ENCODE data around the gene TDRD7.

Gene TDRD7

DNA sequence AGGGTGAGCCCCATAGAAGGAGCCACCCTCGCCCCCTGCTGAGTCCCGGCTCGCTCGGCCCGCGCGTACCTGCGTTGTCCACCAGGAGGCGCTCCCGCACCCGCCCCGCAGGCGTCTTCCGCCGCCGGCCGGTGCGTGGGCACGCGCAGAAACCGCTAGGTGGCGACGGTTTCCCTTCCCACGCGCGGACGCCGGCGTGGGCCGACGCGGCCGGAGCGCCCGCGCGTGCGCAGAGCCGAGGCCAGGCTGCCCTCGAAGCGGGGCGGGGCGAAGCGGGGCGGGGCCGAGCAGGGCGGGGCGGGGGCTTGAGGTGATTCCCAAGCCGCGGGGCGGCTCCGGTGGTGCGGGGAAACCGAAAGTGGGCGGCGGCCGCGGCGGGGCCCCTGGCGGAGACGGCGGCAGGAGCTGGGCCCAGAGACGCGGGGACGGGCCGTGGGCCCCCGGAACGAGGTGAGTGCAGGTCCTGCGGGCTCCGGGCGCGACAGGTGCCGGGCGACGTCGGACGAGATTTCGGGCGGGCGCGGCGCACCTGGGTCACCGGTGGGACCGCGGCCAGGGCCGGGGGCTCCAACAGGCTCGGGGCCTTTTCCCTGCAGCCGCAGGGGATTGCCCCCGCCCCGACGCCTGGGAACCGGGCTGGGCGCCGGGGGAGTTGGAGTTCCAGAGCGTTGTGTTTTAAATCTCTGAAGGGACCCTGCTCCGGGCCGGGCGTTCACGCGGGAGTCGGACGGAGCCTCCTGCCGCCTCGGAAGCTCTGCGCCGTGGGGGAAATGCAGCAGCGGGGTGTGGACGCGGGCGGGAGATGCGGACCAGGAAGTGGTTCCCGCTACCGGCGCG, at the start of gene TDRD7:
Gene TDRD7 (plus strand): TSS at position 308 of the 837 bp plus-strand sequence. CDS start 16,370 bp downstream, outside the sequence.
- DNase-seq (ENCODE audit: low read depth, low spot score): peak; percentile 36

- DNase-seq (ENCODE audit: low read depth, low spot score): no peak
Observed at GRCh38 chr9:97362777-97363545, 48.9 kb upstream of the TDRD7 start.

DNA sequence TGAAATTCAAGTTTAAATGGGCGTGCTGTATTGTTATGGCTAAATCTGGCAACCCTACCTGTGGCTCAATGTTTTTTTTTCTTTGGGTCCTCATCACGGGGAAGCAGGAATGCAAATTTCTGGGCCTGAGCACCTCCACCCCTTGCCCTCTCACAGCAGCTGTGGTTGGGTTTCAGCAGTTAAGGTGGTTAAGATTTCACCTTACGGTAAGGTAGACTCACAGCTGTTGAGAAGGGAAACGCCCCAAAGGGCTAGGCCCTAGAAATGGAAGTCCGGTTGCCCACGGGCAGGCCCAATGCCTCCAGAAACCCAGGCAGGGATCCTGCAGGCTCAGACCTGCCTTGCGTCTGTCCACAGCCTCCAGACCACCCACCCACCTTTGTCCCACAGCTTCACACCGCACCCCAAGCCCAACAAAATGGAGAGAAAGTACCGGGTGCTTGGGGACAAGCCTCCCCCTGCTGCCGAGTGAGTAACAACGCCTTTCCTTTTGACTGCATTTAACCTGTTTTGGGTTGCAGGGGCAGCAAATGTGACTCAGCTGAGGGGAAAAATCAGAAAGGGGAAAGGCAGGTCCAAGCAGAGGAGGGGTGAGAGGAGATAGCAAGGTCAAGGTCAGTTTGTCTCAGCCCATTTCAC, 48.1 kb upstream of the TDRD7 start:
- no peak for DNase-seq (ENCODE audit: low read depth, low spot score)

DNA sequence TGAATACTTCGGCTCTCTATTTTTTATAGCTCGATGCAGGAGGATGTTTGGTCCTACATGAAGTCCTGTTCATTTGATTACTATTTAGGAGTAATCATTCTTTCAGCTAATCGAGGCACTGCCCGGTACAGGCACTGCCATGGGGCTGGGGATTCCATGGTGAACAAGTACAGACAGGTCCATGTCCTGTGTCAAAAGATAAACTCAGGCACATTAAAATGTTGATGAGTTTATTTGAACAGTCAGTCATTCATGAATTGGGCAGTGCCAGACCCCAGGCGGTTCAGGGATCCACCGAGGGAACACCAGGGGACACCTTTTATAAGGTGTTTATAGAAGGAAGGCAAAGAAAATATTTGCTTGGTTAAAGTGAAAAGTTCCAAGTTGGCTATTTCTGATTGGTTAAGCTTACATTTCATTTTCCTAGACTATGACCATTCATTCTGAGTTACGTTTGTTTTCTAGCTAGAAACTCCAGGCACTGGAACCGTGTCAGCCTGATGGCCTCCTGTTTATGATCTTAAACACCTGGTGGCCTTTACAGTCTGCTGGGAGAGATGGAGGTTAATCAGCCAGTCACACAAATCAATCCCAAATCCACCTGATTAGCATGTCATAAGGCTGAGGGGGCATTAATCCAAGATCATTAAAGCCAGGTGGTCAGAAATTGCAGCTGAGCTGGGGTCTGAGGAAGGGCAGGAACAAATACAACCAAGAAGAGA, 47.0 kb upstream of the TDRD7 start:
- DNase-seq (ENCODE audit: low read depth, low spot score): no peak

DNA sequence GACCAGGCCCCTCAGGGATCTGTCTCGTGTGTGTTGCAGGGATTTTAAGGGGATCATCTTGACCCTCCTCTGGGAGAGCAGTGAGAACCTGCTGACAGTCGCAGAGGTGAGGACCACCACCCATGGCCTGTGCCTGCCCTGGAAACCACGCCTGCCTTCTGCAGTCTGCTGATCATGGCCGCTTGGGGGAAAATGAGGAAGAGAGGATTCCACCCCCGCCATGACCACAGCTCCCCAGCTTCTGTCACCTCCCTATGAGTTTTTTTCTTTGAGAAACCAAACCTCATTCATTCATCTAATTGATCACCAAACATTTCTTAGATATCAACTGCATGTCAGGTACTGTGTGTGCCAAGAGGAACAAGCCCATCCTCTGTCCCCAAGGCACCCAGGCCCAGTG, 46.3 kb upstream of the TDRD7 start:
- DNase-seq (ENCODE audit: low read depth, low spot score): no peak

- DNase-seq (ENCODE audit: low read depth, low spot score): no peak
Observed at GRCh38 chr9:97366476-97366875, 45.4 kb upstream of the TDRD7 start.

- DNase-seq (ENCODE audit: low read depth, low spot score): no peak
Observed at GRCh38 chr9:97366889-97367288, 45.0 kb upstream of the TDRD7 start.

DNA sequence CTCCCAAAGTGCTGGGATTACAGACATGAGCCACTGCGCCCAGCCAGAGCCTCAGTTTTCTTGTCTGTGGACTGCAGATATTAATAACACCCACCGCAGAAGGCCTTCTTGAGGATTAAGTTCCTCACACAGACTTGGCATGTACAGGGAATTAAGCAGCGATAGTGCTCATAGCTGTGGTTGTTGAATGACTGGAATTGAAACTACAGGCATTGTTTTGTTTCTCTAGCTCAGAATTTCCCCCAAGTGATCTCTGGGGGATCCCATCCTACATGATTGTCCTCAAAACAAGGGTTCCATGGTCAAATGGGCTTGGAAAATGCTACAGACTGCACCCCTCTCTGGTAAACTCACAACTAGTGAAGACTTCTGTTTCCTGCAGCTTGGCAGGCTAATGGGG, 44.2 kb upstream of the TDRD7 start:
- DNase-seq (ENCODE audit: low read depth, low spot score): no peak

- DNase-seq (ENCODE audit: low read depth, low spot score): no peak
Observed at GRCh38 chr9:97368964-97369363, 42.9 kb upstream of the TDRD7 start.

GRCh38 chr9:97372580-97372979, 39.3 kb upstream of the TDRD7 start:
- DNase-seq (ENCODE audit: low read depth, low spot score): no peak

- no peak for DNase-seq (ENCODE audit: low read depth, low spot score)
Observed at GRCh38 chr9:97373331-97373730, 38.6 kb upstream of the TDRD7 start.

- no peak for DNase-seq (ENCODE audit: low read depth, low spot score)
Observed at GRCh38 chr9:97374811-97375210, 37.1 kb upstream of the TDRD7 start.

- no peak for DNase-seq (ENCODE audit: low read depth, low spot score)
Observed at GRCh38 chr9:97376902-97377301, 35.0 kb upstream of the TDRD7 start.

- no peak for DNase-seq (ENCODE audit: low read depth, low spot score)
Observed at GRCh38 chr9:97382099-97382718, 29.7 kb upstream of the TDRD7 start.

- no peak for DNase-seq (ENCODE audit: low read depth, low spot score)
Observed at GRCh38 chr9:97384406-97385262, 27.3 kb upstream of the TDRD7 start.

- DNase-seq (ENCODE audit: low read depth, low spot score): no peak
Observed at GRCh38 chr9:97385626-97386264, 26.2 kb upstream of the TDRD7 start.

DNA sequence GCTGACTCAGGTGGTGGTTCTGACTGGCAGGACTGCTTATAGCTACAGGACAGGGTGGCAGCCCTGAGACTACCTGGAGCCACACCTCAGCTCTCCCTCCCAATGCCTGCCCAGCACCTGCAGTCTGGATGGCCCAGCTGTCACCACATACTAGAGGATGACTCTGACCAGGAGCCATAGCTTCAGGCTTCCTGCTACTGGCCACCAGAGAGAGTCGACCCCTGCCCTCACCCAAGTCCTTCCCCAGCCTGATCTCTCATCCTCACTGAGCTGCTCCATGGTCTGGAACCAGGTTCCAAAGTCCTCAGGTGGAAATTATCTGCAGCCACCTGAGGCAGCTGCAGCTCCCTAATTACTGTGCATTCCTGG, 25.6 kb upstream of the TDRD7 start:
- DNase-seq (ENCODE audit: low read depth, low spot score): no peak

DNA sequence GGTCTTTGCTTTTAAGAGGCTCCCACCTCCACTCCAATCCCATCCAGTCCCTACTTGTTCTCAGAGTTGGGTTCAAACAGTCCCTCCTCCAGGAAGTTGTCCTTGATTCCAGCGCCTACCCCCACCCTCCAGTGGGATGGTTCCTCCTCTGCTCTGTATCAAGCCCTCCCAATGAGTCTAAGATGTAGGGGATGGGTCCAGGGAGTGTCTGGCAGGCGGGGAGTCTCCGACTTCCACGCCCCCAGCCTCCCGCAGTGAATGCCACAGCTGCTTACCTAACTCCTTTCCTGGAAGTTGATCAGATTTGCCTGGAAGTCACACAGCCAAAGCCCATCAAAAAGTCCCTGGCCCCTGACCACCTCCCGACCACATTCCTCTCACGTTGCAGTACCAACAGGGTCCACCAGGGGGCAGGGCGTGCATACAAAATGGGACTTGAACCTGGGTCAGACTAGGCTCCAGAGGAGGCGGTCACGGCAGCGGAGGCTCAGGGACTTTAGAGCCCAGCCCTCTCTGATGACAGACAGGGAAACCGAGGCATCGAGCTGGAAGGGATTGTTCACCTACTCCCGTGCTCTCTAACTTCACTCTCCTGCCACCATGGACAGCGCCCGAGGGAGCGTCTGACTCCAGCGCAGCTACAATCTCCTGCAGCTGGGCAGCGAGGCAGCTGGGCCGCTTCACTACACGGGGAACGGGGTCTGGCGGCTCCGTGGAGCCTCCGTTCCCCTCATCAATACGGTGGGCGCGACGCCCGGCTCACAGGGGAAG, 25.0 kb upstream of the TDRD7 start:
- peak; percentile 37 for DNase-seq (ENCODE audit: low read depth, low spot score)

GRCh38 chr9:97387504-97387886, 24.4 kb upstream of the TDRD7 start:
- no peak for DNase-seq (ENCODE audit: low read depth, low spot score)

Data from smooth muscle cell of the brain vasculature (primary cell).